Melanocyte of skin (primary cell): ENCODE results near the gene KRTAP21-3. TPM values are rescaled to one million over a fixed set of nuclear protein-coding genes. Genes with fewer than 3 reads are reported as not detected.

Source experiments
- small RNA-seq, 2 donors: library from RNA; depleted of rRNA; stranded (forward); fragments of <200 nt; gene quantifications; one replicate each; pipeline ENCODE3, GENCODE V24; 2012
- total RNA-seq, 2 donors: library from RNA; depleted of rRNA; stranded (reverse); fragments of >200 nt; gene quantifications; 2 replicates each; pipeline ENCODE4 v1.2.3, GENCODE V29; 2012

KRTAP21-3 gene
- not detected for total RNA-seq

GRCh38 chr21:30718239-30718909 lies at the start of gene KRTAP21-3:
Gene KRTAP21-3, minus strand, starts transcription at chr21:30718777. Its CDS starts 18 bp downstream, at chr21:30718759.

GRCh38 chr21:30755328-30755727 lies 36.8 kb upstream of the KRTAP21-3 start, which contains the start of gene KRTAP21-1:
Gene KRTAP21-1, minus strand, starts transcription at chr21:30755428. Its CDS starts 50 bp downstream, at chr21:30755378.

GRCh38 chr21:30747159-30747558 lies 28.6 kb upstream of the KRTAP21-3 start, which contains the start of gene KRTAP21-2:
Gene KRTAP21-2, minus strand, starts transcription at chr21:30747259. Its CDS starts 57 bp downstream, at chr21:30747202.

Small RNA genes within 50 kb of the gene (small RNA-seq; reads per million reads assigned to genes)
- gene AP000244.1 (0 to 0.41 reads per million in 2 donors), gene KRTAP21-3 (0 reads per million in 2 donors)

Other genes starting within 250 kb of the KRTAP21-3 start
- gene KRTAP19-1, start 238.4 kb downstream of the KRTAP21-3 start, total RNA-seq, result 1 to 10 TPM in 1 of 2 donors, not detected in 1; 3.7 TPM
- gene KRTAP19-2, start 231.3 kb downstream of the KRTAP21-3 start, total RNA-seq, result not detected
- gene KRTAP19-3, start 226.8 kb downstream of the KRTAP21-3 start, total RNA-seq, result not detected
- not detected for gene KRTAP19-4, start 221.6 kb downstream of the KRTAP21-3 start, total RNA-seq
- not detected for gene KRTAP19-5, start 216.6 kb downstream of the KRTAP21-3 start, total RNA-seq
- not detected for gene KRTAP19-6, start 176.9 kb downstream of the KRTAP21-3 start, total RNA-seq
- gene KRTAP19-7, start 157.5 kb downstream of the KRTAP21-3 start, total RNA-seq, result not detected
- not detected for gene KRTAP22-2, start 128.4 kb downstream of the KRTAP21-3 start, total RNA-seq
- gene KRTAP6-3, start 126.3 kb downstream of the KRTAP21-3 start, total RNA-seq, result not detected
- gene KRTAP6-2, start 119.9 kb downstream of the KRTAP21-3 start, total RNA-seq, result not detected
- not detected for gene KRTAP22-1, start 117.7 kb downstream of the KRTAP21-3 start, total RNA-seq
- gene KRTAP6-1, start 104.8 kb downstream of the KRTAP21-3 start, total RNA-seq, result not detected
- not detected for gene KRTAP20-1, start 102.4 kb downstream of the KRTAP21-3 start, total RNA-seq
- gene KRTAP20-4, start 98.2 kb downstream of the KRTAP21-3 start, total RNA-seq, result not detected
- not detected for gene KRTAP20-2, start 83.6 kb downstream of the KRTAP21-3 start, total RNA-seq
- not detected for gene KRTAP20-3, start 75.9 kb downstream of the KRTAP21-3 start, total RNA-seq
- gene KRTAP21-2, start 28.5 kb upstream of the KRTAP21-3 start, total RNA-seq, result not detected
- gene KRTAP21-1, start 36.7 kb upstream of the KRTAP21-3 start, total RNA-seq, result not detected
- gene KRTAP8-1, start 94.5 kb upstream of the KRTAP21-3 start, total RNA-seq, result not detected
- not detected for gene KRTAP7-1, start 111.0 kb upstream of the KRTAP21-3 start, total RNA-seq
- not detected for gene KRTAP11-1, start 162.8 kb upstream of the KRTAP21-3 start, total RNA-seq